ENCODE measurements around the gene CAMK2B.

DNA sequence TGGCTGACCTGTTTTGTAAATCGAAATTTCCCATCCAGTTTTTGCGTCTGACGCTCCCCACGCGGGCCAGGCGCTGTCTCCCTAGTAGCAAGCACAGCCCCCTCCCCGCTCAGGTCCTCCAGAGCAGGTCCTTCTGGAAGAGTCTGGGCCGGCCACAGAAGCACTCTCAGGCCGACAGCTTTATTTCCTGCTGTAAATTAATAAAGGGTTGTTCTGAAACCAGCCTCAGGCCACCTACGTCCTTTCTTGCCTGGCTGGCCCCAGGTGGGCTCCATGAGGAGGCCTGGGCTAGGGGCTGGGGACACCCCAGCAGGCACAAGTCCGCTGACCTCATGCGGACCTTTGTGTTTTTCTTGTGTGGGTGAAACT is 35.2 kb downstream of the CAMK2B start:
- no peak for TF ChIP-seq EZH2 (IDR thresholded peaks at IDR 0.05; ENCODE audit: borderline replicate concordance, low read length)
- TF ChIP-seq, protein P1, sequence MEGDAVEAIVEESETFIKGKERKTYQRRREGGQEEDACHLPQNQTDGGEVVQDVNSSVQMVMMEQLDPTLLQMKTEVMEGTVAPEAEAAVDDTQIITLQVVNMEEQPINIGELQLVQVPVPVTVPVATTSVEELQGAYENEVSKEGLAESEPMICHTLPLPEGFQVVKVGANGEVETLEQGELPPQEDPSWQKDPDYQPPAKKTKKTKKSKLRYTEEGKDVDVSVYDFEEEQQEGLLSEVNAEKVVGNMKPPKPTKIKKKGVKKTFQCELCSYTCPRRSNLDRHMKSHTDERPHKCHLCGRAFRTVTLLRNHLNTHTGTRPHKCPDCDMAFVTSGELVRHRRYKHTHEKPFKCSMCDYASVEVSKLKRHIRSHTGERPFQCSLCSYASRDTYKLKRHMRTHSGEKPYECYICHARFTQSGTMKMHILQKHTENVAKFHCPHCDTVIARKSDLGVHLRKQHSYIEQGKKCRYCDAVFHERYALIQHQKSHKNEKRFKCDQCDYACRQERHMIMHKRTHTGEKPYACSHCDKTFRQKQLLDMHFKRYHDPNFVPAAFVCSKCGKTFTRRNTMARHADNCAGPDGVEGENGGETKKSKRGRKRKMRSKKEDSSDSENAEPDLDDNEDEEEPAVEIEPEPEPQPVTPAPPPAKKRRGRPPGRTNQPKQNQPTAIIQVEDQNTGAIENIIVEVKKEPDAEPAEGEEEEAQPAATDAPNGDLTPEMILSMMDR (IDR thresholded peaks at IDR 0.05; ENCODE audit: low read length): no peak
